Cardiac fibroblast (primary cell): Measurements from ENCODE around the gene SLC6A19.

Experiments
- DNase-seq, 2 donors: peaks; one replicate each; pipeline versions ENCODE4 v3.0.0 to v3.0.0-alpha.2; 2010; ENCODE audit warnings: low read depth in 2 of 2
- H3K4me3 ChIP-seq, 2 donors: replicated peaks in 1 of 2; 1 replicate in 1 of 2; 2 replicates in 1 of 2; pipeline ENCODE4 v1.5.1; 2011; ENCODE audit warnings: low read depth in 2 of 2, low read length in 2 of 2, mild to moderate bottlenecking in 2 of 2, moderate library complexity in 1 of 2
- CTCF ChIP-seq: IDR thresholded peaks from one replicate; pipeline ENCODE4 v1.5.1; 2011; ENCODE audit warnings: low read depth, mild to moderate bottlenecking, low read length, inconsistent platforms

The SLC6A19 gene

GRCh38 chr5:1235838-1236237, 34.4 kb downstream of the SLC6A19 start:
- H3K4me3 ChIP-seq, result no peak overlapping the region
- no peak for TF ChIP-seq CTCF
- no peak for DNase-seq

DNA sequence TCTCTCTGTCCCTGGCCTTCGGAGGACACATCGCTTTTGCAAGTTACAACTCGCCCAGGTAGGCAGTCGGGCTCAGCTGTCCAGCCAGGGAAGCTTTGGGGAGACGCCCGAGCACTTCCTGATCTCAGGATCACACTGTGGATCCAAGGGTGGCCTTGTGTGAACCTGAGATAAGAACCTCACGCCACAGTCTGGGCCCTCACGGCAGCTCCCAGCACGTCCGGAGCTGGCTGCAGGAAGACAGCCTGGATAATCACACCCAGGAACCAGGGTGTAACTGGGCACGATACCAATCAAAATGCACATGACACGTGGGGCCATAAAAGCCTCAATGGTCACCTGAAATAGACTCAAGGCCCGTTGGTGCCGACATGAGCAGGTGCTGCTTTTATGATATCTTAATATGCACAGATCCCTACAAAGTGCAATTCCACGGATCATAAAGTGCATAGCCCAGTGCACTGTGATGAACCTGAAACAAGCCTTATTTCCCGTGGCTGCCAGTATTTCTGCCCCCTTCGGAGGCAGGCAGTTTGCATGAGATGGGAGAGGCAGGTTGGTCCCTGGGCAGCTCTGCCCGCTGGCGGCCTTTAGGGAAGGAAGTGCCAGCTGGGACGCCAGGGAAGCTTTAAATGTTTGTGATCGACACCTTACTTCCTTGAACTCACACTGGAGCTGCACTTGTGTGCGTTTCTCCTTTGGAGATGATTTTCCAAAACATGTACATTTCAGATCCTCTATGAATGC, 38.3 kb downstream of the SLC6A19 start:
- H3K4me3 ChIP-seq, result no peak overlapping the region
- no peak for TF ChIP-seq CTCF
- DNase-seq, result no peak

GRCh38 chr5:1240496-1241260, 39.3 kb downstream of the SLC6A19 start:
- TF ChIP-seq CTCF, result no peak
- DNase-seq, result no peak

GRCh38 chr5:1241509-1242080, 40.2 kb downstream of the SLC6A19 start:
- DNase-seq, result no peak
- no peak for TF ChIP-seq CTCF
- H3K4me3 ChIP-seq, result no peak overlapping the region

More at GRCh38 chr5:1240496-1241260, 39.3 kb downstream of the SLC6A19 start:
- no peak overlapping the region for H3K4me3 ChIP-seq

DNA sequence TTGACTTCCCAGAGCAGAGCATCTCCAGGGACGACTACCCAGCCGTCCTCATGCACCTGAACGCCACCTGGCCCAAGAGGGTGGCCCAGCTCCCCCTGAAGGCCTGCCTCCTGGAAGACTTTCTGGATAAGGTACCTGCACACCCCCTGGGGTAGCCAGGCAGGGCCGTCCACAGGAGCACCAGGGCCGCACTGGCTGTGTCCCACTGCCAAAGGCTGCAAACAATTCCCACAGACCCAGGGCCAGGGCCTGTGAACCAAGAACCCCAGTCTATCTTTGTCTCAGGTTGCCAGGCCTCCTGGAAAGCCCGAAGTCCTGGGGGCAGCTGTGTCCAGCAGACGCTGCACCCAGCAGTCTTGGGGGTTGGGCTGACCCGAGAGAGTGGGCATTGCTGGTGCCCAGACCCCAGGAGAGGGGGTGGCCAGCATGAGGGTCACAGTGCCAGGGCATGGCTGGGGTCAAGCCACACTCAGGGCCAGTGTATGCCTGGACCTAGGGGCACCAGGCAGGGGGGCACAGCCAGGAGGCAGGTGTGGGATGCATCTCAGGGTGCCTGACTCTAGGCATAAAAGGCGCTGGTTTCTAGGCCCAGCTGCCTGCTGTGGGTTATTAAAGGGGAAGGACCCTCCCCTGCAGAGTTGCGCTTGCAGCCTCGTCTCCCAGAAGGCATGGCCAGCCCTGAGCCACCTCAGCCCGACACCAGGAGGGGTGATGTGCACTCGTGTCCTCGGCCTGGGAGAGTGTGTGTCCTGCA, 41.5 kb downstream of the SLC6A19 start:
- H3K4me3 ChIP-seq, result no peak overlapping the region
- no peak for DNase-seq
- no peak for TF ChIP-seq CTCF

DNA sequence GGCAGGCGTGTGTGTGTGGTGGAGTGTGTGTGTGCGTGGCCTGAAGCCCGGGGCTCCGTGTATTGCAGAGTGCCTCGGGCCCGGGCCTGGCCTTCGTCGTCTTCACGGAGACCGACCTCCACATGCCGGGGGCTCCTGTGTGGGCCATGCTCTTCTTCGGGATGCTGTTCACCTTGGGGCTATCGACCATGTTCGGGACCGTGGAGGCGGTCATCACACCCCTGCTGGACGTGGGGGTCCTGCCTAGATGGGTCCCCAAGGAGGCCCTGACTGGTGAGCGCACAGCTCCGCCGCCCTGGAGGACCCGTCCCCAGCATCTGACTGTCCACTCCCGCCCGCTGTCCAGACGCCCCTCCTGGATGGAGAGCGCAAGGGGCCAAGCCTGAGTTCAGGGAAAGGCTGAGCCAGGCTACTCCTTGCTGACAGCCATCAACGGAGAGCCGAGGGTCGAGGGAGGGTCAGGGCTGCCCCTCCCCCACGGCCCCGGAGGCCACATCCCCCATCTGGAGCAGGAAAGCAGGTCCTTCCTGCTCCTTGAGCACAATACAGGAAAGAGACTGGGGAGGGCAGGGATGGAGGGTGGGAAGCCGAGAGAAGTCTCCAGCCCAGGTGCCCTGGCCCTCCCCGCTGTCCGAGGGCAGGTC, 42.2 kb downstream of the SLC6A19 start:
- DNase-seq, result no peak

More for the DNA sequence above, 42.2 kb downstream of the SLC6A19 start:
- no peak overlapping the region for H3K4me3 ChIP-seq
- no peak for TF ChIP-seq CTCF
